AG09319 (cell line): ENCODE measurements around the gene KCNC1.
A peak's percentile ranks its signal among the peaks of the same experiment; 100 is the strongest.

Experiments used
- DNase-seq: peaks from one replicate; pipeline ENCODE4 v3.0.0-alpha.2; 2010; ENCODE audit warnings: low read depth; ENCODE audit errors: extremely low read depth
- TF ChIP-seq, protein P1 (sequence below): IDR thresholded peaks from 2 replicates; pipeline ENCODE4 v1.5.1; 2011; ENCODE audit warnings: low read depth, mild to moderate bottlenecking, inconsistent platforms, low read length, moderate library complexity

KCNC1 gene

DNA sequence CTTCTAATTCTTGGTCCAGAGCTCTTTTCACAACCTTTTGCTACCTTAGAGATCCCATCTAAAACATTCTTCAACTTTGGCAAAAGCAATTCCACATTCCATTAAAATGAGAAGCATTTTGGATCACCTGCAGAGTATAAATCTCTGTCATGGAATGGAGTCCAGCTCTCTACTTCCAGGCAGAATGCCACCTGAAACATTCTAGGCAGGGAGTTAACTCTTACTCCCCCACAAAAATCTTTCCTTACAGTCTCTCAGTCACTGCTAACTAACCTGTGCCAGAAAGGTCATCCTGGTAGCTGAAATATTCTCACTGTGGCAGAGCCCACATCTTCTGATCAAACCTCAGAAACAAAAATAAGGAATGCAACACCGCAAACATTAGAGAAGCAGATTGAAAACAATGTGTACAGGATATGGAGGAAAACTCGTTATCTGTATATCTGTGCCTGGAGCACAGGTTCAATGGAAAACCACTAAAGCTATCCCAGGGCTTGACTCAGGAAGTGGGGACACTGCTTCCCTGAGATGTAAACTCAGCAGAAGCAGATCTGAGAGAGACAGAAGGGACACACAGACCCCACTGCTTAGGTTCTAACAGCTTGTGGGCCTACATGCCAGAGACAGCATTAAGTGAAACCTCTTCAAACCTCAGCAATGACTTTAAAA, 78.9 kb downstream of the KCNC1 start:
- no peak for DNase-seq
- TF ChIP-seq, protein P1, sequence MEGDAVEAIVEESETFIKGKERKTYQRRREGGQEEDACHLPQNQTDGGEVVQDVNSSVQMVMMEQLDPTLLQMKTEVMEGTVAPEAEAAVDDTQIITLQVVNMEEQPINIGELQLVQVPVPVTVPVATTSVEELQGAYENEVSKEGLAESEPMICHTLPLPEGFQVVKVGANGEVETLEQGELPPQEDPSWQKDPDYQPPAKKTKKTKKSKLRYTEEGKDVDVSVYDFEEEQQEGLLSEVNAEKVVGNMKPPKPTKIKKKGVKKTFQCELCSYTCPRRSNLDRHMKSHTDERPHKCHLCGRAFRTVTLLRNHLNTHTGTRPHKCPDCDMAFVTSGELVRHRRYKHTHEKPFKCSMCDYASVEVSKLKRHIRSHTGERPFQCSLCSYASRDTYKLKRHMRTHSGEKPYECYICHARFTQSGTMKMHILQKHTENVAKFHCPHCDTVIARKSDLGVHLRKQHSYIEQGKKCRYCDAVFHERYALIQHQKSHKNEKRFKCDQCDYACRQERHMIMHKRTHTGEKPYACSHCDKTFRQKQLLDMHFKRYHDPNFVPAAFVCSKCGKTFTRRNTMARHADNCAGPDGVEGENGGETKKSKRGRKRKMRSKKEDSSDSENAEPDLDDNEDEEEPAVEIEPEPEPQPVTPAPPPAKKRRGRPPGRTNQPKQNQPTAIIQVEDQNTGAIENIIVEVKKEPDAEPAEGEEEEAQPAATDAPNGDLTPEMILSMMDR = no peak

DNA sequence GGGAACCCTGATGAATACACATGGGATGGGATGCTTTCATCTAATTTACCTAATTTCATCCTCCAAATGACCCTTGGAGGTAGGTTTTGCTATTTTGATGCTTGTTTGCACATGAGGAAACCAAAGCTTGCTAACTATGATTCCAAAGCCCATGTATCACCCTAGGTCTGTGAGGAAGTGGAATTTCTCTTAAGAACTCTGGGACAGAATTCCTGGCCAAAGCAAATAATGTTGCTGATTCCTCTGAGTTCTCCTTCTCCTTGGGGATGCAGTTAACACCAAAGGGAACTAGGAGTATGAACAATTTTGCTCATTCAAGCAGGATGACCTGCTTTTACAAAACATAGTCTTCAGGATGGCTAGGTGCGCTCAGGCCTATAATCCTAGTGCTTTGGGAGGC, 80.0 kb downstream of the KCNC1 start:
- DNase-seq = no peak
- TF ChIP-seq, protein P1 = no peak

DNA sequence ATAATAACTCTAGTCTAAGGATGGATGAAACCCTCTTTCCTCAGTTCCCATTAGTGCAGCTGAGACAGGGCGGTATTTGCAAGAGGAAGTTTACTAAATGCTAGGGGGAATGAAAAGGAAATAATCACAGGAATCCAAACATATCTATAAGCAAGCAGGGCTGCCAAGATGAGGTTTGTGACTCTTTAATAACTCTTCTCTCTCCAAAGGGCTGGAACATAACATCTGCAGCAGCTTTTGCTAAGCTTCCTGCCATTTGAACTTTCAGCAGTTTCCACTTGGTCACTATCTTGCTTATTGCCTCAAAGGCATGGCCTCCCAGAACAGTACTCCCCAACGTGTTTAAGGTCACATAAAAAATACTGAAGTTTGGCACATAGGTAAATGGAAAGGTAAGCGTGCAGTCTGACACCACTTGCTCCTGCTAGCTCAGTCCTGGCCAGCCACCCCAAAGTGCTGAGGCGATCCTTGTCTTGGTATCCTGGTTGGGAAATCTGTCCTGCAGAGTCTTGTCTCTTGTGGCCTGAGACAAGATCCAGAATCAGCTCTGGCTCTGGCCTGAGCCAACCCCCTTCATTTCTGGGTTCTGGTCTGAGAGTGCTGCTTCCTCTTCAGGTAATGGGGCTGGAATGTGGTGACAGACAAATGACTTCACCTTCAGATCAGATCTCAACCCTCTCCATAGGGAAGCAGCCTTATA, 81.8 kb downstream of the KCNC1 start:
- TF ChIP-seq, protein P1 = no peak
- DNase-seq = no peak

DNA sequence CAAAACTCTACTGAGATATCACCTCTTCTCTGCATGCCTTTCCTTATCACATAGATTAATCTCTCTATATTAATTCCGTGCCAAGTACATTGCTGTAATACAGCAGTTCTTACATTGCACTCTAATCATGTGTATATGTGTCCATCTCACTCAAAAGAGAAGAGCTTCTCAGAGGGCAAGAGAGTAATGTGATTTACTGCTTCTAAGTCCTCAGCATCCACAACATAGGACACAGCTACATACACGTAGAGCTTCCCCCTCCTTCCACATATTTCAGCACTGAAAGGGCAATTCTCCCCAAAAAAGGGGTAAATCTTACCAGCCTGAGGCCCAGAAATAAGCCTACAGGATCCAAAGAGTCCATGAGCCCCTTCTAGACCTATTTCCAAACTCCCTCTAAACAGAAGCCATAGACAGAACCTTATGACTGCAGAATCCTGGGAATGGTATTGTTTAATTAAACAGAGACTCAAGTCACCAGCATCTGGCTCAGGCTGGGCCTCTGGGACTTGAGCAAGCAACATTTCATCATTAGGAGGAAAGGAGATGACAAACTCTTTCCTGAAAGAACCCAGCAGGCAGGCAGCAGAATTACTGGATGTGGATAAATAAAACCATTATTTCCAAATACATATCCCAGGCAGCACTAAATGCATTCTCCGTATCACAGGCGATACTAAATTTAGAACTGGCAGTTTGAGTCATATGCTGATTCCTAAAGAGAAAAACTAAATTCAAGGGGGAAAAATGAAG, 87.2 kb downstream of the KCNC1 start:
- peak; percentile 16 for DNase-seq

DNA sequence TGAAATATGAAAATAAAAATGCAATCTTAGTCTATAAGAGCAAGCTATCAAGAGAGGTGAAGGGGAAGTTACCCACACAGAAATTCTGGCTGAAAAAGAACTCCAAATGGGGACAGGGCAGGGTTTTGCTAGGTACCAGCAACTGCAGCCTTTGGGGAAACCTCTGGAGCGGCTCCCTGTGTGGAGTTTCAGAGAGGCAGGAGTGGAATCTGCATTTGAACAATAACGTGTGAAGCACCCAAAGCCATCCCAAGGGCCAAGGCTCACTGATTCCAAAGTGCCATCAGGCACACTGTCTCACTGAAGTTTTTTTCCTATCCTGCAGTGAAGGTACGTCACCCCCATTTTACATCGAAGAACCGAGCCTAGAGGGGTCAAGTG, 87.8 kb downstream of the KCNC1 start:
- TF ChIP-seq, protein P1 = no peak
- no peak for DNase-seq

More for the DNA sequence above, 87.2 kb downstream of the KCNC1 start:
- TF ChIP-seq, protein P1 = no peak

DNA sequence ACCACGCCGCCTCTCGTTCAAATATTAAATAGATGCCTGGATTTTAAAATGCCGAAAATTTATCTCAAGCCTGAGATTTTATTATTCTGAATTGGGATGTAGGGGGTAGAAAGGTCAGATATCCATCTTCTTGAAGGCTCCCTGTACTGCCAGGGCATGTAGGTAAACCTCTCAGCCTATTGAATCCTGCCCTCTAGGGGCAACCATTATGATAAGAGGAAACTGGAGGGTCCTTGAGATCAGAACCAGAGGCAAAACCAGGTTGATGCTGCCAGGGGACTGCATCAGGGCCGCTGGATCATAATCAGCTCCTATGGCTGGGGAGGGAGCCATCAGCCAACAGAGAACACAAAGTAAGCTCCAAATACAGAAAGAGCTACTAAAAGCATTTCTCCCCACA, 92.4 kb downstream of the KCNC1 start:
- no peak for DNase-seq
- TF ChIP-seq, protein P1 = no peak; the same call in 1 of the 2 replicates

DNA sequence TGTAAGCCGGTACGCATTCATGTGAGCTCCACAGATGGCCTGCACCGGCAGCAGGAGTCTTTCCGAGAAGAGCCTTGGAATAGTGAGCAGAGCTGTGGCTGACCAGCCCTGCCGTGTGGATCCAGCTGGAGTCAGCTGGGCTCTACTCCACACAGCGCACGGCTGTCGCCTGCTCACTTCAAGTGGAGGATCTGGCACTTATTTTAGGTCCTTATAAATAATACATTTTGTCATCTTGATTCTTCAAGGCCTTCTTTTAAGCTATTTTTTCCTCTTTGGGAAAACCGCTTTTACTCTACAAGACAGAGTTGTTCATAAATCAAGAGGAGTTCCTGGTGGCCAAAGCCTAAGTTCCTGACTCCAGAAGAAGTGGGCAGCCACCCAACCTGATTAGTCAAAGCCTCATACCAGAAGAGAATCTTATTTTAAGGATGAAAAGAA, 93.8 kb downstream of the KCNC1 start:
- DNase-seq = no peak
- TF ChIP-seq, protein P1 = no peak
